ENCODE data around the gene GDPD3. TPM values are rescaled to one million over a fixed set of nuclear protein-coding genes. Genes with fewer than 3 reads are reported as not detected.

Gene GDPD3
- total and polyA plus RNA-seq, 2 of the 13 experiments (the other 11 are each of a cell fraction or from before 2014, with no cell fraction given): 18.7 to 20.6 TPM

DNA sequence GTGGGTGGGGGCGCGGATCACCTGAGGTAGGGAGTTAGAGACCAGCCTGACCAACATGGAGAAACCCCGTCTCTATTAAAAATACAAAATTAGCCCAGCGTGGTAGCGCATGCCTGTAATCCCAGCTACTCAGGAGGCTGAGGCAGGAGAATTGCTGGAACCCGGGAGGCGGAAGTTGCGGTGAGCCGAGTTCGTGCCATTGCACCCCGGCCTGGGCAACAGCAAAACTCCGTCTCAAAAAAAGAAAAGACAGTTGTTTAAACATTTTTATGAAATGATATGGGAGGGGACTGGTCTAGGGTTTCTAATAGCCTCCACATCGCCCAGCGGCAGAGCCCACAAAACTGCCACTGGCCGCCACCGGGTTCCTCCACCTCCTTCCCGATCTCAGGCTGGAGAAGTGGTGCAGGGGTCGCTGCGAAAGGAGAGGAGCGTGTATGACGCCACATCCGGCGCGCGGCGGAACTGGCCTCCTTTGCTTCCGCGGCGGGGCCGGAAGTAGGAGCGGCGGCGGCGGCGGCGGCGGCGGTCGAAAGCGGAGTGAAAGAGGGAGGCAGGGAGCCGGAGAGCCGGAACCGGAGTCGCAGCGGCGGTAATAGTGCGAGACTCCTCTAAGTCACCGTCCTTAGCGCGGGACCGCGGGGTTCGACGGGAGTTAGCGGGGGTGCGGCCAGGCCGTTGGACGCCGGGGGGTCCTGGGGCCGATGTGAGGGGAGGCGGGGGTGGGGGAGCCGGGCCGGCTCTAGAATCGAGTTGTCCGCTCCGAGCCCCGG is 37.6 kb downstream of the GDPD3 start, which contains the start of gene PPP4C (continued):
- TF ChIP-seq, protein P1, sequence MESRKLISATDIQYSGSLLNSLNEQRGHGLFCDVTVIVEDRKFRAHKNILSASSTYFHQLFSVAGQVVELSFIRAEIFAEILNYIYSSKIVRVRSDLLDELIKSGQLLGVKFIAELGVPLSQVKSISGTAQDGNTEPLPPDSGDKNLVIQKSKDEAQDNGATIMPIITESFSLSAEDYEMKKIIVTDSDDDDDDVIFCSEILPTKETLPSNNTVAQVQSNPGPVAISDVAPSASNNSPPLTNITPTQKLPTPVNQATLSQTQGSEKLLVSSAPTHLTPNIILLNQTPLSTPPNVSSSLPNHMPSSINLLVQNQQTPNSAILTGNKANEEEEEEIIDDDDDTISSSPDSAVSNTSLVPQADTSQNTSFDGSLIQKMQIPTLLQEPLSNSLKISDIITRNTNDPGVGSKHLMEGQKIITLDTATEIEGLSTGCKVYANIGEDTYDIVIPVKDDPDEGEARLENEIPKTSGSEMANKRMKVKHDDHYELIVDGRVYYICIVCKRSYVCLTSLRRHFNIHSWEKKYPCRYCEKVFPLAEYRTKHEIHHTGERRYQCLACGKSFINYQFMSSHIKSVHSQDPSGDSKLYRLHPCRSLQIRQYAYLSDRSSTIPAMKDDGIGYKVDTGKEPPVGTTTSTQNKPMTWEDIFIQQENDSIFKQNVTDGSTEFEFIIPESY (CRISPR knock-in tag; IDR thresholded peaks at IDR 0.05): no peak; the same call in 1 of the 2 replicates
- no peak for TF ChIP-seq SETDB1 (CRISPR knock-in tag; IDR thresholded peaks at IDR 0.05; ENCODE audit: borderline replicate concordance)
- peak; percentile 50; the same call in 1 of the 2 replicates for TF ChIP-seq DNMT3B (CRISPR knock-in tag; conservative IDR thresholded peaks at IDR 0.05)
- TF ChIP-seq THAP11 (CRISPR knock-in tag; IDR thresholded peaks at IDR 0.05): peak; percentile 93
- TF ChIP-seq TEAD3 (CRISPR knock-in tag; optimal IDR thresholded peaks at IDR 0.05; ENCODE audit: borderline replicate concordance): peak; percentile 21
- TF ChIP-seq GATAD1 (CRISPR knock-in tag; IDR thresholded peaks at IDR 0.05): peak; percentile 96
- TF ChIP-seq, protein P2, sequence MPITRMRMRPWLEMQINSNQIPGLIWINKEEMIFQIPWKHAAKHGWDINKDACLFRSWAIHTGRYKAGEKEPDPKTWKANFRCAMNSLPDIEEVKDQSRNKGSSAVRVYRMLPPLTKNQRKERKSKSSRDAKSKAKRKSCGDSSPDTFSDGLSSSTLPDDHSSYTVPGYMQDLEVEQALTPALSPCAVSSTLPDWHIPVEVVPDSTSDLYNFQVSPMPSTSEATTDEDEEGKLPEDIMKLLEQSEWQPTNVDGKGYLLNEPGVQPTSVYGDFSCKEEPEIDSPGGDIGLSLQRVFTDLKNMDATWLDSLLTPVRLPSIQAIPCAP (CRISPR knock-in tag; IDR thresholded peaks at IDR 0.05; ENCODE audit: low read depth): no peak
- TF ChIP-seq, protein P3, sequence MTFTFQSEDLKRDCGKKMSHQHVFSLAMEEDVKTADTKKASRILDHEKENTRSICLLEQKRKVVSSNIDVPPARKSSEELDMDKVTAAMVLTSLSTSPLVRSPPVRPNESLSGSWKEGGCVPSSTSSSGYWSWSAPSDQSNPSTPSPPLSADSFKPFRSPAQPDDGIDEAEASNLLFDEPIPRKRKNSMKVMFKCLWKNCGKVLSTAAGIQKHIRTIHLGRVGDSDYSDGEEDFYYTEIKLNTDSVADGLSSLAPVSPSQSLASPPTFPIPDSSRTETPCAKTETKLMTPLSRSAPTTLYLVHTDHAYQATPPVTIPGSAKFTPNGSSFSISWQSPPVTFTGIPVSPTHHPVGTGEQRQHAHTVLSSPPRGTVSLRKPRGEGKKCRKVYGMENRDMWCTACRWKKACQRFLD (CRISPR knock-in tag; IDR thresholded peaks at IDR 0.05; ENCODE audit: borderline replicate concordance): no peak
- no peak for TF ChIP-seq KDM1A (CRISPR knock-in tag; IDR thresholded peaks at IDR 0.05)
- TF ChIP-seq NR3C1 (CRISPR knock-in tag; IDR thresholded peaks at IDR 0.05): no peak
- no peak; the same call in 1 of the 2 replicates for TF ChIP-seq MZF1 (CRISPR knock-in tag; IDR thresholded peaks at IDR 0.05; ENCODE audit: borderline replicate concordance)
- peak; percentile 8; the same call in 1 of the 2 replicates for TF ChIP-seq SAFB2 (CRISPR knock-in tag; IDR thresholded peaks at IDR 0.05; ENCODE audit: borderline replicate concordance, low read depth)
- no peak for TF ChIP-seq ZNF382 (CRISPR knock-in tag; IDR thresholded peaks at IDR 0.05; ENCODE audit: borderline replicate concordance)
- no peak for TF ChIP-seq ZNF570 (CRISPR knock-in tag; IDR thresholded peaks at IDR 0.05; ENCODE audit: borderline replicate concordance)
- TF ChIP-seq MAZ (IDR thresholded peaks at IDR 0.05; ENCODE audit: borderline replicate concordance, low read depth, low read length): no peak; the same call in 1 of the 2 replicates
- TF ChIP-seq MAZ (CRISPR knock-in tag; IDR thresholded peaks at IDR 0.05; ENCODE audit: low read depth): peak; percentile 85
- no peak for TF ChIP-seq PHB2 (IDR thresholded peaks at IDR 0.05; ENCODE audit: partially characterized antibody)
- TF ChIP-seq RFXANK (CRISPR knock-in tag; IDR thresholded peaks at IDR 0.05): no peak; the same call in 1 of the 2 replicates
- TF ChIP-seq, protein P4, sequence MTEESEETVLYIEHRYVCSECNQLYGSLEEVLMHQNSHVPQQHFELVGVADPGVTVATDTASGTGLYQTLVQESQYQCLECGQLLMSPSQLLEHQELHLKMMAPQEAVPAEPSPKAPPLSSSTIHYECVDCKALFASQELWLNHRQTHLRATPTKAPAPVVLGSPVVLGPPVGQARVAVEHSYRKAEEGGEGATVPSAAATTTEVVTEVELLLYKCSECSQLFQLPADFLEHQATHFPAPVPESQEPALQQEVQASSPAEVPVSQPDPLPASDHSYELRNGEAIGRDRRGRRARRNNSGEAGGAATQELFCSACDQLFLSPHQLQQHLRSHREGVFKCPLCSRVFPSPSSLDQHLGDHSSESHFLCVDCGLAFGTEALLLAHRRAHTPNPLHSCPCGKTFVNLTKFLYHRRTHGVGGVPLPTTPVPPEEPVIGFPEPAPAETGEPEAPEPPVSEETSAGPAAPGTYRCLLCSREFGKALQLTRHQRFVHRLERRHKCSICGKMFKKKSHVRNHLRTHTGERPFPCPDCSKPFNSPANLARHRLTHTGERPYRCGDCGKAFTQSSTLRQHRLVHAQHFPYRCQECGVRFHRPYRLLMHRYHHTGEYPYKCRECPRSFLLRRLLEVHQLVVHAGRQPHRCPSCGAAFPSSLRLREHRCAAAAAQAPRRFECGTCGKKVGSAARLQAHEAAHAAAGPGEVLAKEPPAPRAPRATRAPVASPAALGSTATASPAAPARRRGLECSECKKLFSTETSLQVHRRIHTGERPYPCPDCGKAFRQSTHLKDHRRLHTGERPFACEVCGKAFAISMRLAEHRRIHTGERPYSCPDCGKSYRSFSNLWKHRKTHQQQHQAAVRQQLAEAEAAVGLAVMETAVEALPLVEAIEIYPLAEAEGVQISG (CRISPR knock-in tag; IDR thresholded peaks at IDR 0.05): peak; percentile 89
- TF ChIP-seq, protein P5, sequence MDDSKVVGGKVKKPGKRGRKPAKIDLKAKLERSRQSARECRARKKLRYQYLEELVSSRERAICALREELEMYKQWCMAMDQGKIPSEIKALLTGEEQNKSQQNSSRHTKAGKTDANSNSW (CRISPR knock-in tag; IDR thresholded peaks at IDR 0.05; ENCODE audit: borderline replicate concordance): no peak
- TF ChIP-seq SMYD3 (CRISPR knock-in tag; IDR thresholded peaks at IDR 0.05): 0 out of 2 replicates have a peak, but pooled peaks have one; percentile 45
- TF ChIP-seq, protein P6, sequence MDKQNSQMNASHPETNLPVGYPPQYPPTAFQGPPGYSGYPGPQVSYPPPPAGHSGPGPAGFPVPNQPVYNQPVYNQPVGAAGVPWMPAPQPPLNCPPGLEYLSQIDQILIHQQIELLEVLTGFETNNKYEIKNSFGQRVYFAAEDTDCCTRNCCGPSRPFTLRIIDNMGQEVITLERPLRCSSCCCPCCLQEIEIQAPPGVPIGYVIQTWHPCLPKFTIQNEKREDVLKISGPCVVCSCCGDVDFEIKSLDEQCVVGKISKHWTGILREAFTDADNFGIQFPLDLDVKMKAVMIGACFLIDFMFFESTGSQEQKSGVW (CRISPR knock-in tag; IDR thresholded peaks at IDR 0.05; ENCODE audit: borderline replicate concordance): 0 out of 2 replicates have a peak, but pooled peaks have one; percentile 50

Data from HepG2 (cell line).